ENCODE measurements around the gene STRADB.
"Not testable (repeated sequence)": the region's sequence is repeated elsewhere in the genome, so short reads cannot be mapped to it uniquely, and the experiment has no call there.

STRADB gene

GRCh38 chr2:201430322-201430721 lies 21.2 kb upstream of the STRADB start:
- DNase-seq (ENCODE audit: low read depth): not testable (repeated sequence)

DNA sequence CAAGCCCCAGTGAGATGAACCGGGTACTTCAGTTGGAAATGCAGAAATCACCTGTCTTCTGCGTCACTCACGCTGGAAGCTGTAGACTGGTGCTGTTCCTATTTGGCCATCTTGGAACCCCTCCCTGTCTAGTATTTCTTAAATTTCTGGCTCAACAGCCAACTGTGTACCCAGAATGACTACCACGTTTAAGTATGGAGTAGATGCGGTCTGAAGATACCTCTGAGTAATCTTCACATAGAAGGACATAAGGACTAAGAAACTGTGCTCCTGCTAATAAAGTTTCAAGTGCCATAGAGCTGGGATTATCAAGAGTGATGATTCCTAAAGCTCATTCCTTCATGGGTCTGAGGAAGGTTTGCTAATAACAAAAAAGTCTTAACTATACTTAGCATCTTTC lies 20.7 kb upstream of the STRADB start:
- no peak for DNase-seq (ENCODE audit: low read depth)

- no peak for DNase-seq (ENCODE audit: low read depth)
These were observed 19.4 kb upstream of the STRADB start for GRCh38 chr2:201432038-201432620.

- DNase-seq (ENCODE audit: low read depth): no peak
These were observed 18.7 kb upstream of the STRADB start for GRCh38 chr2:201432621-201433393.

DNA sequence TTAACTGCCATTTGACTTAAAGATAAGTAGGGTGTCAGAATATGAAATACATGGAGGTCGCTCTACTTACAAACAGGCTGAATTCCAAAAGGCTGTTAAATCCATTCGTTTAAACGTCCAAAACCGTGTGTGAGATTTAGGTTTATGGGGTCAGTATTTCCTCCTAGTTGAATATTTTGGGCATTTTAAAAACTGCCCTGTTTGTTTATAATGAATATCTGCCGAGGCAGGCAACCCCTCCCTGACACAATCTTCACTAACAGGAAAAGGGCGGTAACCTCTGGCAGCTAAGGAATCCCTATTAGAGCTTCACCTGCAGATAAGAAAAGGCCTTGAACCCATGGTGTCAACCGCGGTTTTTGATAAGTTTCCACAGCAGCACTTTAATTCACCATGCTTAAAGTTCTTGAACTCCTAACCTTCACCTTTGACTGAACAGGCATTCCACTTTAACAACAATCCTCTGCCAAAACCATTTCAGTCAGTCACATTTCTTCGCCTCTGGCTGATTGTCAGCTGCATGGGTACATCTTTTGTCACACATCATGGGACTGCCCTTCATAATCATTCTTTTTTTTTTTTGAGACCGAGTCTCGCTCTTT lies 18.0 kb upstream of the STRADB start:
- no peak for DNase-seq (ENCODE audit: low read depth)

DNA sequence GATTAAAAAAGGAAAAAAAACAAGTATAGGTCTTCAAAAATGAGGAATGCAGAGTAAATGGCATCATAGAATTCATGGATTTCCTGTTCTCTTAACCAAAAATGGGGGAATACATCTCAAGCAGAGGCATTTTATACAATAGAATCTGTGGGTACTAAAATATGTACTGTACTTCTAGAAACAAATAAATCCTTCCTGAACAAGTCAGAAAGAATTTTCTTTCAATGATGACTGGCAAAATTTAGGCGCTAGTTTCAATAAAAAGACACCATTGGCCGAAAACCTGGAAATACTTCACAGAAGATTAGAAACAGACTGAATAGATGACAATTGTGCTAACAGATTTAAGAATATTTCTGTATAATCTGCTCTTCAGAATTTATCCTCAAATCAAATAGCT lies 15.4 kb upstream of the STRADB start:
- no peak for DNase-seq (ENCODE audit: low read depth)

- not testable (repeated sequence) for DNase-seq (ENCODE audit: low read depth)
These were observed 12.1 kb upstream of the STRADB start for GRCh38 chr2:201439336-201439922.

GRCh38 chr2:201440182-201440581 lies 11.4 kb upstream of the STRADB start:
- DNase-seq (ENCODE audit: low read depth): no peak

GRCh38 chr2:201441409-201441808 lies 10.1 kb upstream of the STRADB start:
- no peak for DNase-seq (ENCODE audit: low read depth)

GRCh38 chr2:201444746-201445465 lies 6.6 kb upstream of the STRADB start:
- DNase-seq (ENCODE audit: low read depth): no peak

GRCh38 chr2:201447086-201447485 lies 4.5 kb upstream of the STRADB start:
- DNase-seq (ENCODE audit: low read depth): no peak

DNA sequence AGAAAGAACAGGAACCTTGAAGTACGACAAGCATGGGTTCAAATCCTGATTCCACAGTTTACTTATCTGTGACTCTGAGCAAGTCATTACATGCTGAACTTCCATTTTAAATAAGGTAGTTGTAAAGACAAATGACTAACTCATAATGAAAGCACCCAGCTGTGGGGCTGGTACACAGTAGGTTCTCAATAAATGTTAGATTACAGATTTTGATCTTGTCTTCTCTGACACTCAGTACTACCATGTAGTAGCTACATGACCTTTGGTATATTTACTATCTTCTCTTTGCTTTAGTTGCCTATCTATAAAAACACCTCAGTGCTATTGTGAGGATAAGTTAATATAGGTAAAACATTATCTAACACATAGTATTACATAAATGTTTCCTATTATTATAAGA lies 3.5 kb upstream of the STRADB start:
- DNase-seq (ENCODE audit: low read depth): no peak

DNA sequence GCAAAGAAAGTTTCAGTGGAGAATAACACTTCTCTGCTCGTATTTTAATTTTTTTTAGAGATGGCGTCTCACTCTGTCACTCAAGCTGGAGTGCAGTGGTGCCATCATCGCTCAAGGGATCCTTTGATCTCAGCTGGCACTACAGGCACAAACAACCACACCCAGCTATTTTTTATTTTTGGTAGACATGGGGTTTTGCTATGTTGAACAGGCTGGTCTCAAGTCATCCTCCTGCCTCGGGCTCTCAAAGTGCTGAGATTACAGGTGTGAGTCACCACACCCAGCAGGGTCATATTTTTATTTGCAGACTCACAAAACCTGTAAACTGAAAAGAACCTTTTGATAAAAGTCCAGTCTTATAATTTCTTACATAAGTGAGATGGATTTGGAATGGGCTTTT lies 2.8 kb upstream of the STRADB start:
- no peak for DNase-seq (ENCODE audit: low read depth)

DNA sequence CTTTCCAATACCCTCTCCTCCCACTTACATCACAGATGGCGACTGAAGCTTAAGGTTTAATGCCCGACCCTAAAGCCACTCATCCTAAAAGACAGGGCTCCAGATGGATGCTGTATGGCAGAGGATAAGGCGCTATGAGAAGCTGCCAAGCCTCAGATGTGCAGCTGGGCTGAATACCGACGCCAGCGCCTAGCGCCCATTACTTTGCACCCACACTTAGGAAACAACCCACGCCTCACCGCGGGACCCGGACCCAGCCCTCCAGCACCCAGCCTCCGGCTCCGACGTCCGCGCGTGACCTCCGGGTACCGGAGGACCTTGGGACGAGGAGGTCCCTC lies 617 bp upstream of the STRADB start:
- DNase-seq (ENCODE audit: low read depth): no peak

- no peak for DNase-seq (ENCODE audit: low read depth)
These were observed 750 bp downstream of the STRADB start for GRCh38 chr2:201452058-201452921.

- DNase-seq (ENCODE audit: low read depth): no peak
These were observed 1.5 kb downstream of the STRADB start for GRCh38 chr2:201452922-201453643.

DNA sequence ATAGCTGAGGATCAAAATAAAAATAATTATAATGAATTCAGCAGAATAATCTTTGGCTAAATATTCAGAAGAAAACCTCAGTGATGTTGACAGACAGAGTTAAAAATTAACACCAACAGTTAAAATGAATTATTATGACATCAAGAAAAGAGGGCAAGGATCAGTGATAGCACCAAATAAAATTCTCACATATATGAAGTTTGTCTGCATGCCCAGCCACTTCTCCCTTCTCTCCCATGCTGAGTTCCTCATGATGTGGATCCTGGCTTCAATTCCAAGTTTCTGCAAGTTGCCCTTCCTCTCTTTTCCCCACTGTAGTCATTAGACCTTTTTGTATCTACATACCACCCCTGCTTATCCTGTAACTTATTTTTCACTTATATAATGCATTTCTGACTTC lies 6.8 kb downstream of the STRADB start:
- DNase-seq (ENCODE audit: low read depth): no peak

DNA sequence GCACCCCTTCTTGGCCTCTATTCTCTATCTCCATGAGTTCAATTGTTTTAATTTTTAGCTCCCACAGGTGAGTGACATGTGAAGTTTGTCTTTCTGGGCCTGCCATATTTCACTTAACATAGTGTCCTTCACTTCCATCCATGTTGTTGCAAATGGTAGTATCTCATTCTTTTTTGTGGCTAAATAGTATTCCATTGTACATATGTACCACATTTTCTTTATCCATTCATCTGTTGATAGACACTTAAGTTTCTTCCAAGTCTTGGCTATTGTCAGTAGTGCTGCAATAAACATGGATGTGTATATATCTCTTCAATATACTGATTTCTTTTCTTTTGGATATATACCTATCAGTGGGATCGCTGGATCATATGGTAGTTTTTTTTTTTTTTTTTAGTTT lies 9.0 kb downstream of the STRADB start:
- no peak for DNase-seq (ENCODE audit: low read depth)

GRCh38 chr2:201464547-201464946 lies 13.0 kb downstream of the STRADB start:
- no peak for DNase-seq (ENCODE audit: low read depth)

DNA sequence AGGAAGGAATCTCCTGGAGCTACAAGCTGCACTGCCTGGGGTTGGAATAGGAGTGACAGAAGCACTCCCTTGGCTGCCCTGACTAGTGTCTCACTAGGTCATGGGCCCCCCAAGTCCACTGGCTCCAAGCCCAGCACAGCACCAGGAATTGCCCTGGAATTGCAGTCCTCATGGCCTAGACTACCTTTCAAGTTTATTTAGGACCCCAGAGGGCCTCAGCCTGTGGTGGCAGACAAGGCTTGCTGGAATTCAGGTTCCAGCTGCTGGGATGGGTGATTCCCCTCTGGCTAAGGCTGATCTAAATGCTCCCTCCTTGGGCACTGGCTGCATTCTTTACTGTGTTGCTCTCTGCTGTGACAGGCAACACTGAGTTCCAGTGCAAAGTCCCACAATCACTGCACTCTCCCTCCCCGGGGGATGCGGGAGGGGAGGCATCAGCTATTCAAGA lies 14.0 kb downstream of the STRADB start:
- no peak for DNase-seq (ENCODE audit: low read depth)
